HG02973 (cell line): ENCODE data around the gene MYH15.

Source experiments
- ATAC-seq: cut with Tn5 transposase; IDR thresholded peaks from one replicate; pipeline ENCODE4 v1.9.1; 2021; ENCODE audit warnings: moderate library complexity; ENCODE audit not compliant: unreplicated experiment

MYH15 gene

DNA sequence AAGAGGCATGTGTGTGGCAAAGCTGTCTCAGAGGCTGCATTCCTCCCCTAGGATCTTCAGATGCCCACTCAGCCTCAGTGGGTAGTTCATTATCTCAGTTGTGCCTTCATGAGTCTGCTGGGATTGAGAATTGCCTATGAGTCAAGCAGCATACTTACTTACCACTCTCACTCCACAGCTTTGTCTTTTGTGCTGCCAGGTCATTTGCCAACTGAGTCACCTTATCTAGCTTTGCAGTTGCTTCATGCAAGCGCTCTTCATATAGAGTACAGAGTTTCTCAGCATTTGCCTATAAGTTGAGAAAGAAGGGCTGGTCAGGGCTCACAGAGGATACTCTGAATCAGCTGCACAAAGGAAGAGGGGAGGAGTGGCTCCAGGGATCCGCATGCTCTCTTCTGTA lies 89.5 kb downstream of the MYH15 start:
- ATAC-seq: no peak

DNA sequence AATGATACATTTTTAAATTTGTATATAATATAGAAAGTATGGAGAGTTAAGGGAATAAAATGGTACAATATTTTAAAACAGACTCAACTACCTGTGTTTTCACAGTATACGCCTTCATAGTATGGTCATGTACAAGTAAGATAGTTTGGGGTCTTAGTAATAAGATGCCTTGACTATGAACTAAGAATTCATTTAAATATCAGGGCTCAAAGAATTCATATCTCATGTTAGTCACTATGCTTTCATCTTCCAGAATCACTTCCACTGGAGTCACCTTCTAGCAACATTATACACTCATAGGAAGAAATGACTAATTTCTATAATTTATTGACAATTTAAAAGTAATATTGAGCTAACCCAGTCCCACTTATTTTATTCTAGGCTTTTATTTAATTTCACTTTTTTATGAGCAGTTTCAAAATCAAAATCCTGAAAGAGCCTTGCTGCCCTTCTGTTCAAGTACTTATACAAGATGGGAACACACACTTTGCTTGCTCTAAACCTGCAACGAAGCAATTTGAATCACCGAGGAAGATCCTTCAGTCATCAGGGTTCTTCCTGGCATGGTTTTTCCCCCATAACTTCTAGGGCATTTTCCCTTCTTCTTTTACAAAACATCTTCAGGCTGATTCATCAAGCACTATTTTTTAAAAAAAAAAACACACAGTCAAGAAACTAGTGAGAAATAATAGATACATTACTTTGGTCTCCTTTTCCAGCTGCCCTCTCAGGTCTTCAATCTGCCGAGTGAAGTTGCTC lies 94.1 kb downstream of the MYH15 start:
- no peak for ATAC-seq

DNA sequence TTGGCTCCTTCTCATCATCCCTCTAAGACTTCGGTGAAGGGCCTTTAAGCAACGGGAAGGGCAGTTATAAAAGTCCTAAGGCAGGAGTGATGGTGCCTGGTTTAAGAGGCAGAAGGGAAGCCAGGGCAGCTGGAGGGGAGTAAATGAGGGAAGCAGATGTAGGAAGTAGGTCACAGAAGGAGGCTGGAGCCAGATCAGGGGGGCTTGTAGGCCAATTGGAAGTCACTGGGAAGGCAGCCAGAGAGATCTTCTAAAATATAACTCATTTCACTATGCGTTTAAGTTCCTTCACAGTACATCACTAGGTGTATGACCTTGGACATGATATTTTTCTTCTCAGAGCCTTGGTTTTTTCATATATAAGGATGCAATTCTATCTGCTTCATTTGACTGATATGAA lies 94.7 kb downstream of the MYH15 start:
- no peak for ATAC-seq

DNA sequence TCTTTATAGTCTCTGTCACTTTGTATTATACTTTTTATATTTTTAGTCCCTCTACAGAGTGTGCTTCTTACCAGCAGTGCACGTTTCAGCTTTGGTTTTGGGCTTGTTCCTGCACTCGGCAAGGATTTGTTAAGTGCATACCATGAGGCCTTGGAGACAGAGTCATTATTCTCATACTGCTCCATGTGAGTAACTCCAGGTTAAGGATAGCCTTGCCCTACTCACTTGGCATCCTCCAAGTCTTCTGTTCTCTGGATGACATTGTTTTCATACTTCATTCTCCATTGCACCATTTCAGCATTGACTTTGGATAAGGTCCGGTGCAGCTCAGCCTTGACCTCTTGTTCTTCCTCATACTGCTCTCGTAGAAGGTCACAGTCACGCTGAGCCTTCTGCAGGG lies 96.4 kb downstream of the MYH15 start:
- no peak for ATAC-seq

DNA sequence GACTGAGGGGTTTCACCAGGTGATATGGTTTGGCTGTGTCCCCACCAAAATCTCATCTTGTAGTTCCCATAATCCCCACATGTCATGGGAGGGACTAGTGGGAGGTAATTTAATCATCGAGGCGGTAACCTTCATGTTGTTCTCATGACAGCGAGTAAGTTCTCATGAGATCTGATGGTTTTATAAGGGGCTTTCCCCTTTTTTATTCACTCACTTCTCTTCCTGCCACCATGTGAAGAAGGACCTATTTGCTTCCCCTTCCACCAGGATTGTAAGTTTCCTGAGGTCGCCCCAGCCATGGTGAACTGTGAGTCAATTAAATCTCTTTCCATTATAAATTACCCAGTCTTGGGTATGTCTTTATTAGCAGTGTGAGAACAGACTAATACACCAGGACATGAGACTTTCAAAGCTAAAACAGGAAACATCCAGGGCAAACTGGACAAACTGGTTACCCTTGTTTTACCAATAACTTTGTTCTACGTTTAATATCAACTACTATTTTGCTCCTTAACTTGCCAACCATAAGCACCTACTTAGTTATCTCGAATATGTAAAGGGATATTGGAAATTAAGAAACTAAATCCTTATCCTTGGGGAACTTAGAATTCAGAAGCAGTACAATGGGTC lies 98.2 kb downstream of the MYH15 start:
- ATAC-seq: no peak

DNA sequence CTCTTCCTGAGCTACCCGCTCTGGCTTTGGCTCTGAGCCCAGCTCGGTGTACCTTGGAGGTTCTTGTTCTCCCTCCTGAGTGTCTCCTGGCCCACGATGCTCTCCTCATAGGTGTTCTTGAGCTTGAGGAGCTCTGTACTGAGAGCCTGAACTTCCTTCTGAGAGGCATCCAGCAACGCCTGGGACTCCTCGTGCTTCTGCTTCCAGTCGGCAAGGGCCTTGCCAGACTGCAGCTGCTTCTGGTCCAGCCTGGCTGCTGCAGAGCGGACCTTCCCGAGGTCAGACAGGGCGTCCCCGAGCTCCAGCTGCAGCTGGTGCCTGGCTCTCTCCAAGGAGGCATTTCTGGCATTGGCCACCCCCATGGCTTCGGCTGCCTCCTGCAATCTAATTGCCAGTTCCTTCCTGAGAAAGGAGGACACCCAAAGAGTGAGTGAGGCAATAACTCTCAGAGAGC lies 99.8 kb downstream of the MYH15 start:
- no peak for ATAC-seq

DNA sequence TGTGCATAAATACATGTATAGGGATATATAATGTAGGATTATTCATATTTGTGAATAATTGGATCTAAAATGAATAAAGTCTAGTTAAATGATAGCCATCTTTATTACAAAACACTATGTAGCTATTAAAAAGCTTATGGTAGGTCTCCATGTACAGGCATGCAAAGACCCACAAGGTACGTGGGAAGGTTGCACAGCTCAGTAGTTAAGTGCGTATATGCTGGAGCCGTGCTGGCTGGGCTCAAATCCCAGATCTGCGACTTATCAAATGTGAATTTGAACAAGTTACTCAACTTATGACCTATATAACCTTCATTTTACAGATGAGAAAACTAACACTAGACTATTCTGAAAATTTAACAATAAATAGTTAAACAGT lies 100.6 kb downstream of the MYH15 start:
- no peak for ATAC-seq

DNA sequence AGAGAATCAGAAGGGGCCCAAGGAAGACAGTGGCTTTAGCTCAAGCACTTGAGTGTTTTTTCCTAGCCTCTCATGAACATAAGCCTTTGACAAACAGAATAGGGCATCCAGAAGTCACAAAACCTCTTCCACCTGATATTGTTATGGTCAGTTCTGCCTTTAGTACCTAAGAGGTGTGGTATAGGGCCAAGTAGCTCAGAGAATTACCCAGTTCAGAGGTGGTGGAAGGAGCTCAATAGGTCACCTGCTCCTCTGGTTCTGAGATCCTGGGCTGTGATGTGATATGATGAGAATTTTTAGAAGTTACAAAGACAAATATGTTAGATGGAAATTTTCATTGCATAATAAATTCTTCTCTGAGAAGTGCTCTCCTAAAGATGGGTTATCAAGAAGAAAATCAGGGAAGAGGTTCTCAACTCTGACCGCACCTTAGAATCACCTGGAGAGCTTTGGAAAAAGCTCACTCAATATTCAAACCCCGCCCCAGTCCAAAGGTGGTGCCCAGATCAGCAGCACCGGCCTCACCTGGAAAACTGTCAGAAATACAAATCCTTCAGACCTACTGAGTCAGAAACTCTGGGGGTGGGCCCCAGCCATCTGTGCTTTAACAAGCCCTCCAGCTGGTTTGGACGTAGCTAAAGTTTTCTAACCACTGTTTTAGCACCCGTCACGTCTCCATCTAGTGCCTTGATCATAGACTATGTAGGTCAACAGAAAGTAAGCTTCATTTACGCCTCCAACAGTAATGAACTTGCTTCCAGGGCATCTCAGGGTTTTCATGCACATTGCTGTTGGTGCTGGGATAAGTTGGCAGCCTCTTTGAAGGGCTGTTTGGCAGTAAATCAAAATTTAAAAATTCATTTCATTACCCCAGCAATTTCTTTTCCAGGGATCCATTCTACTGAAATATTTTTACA lies 101.3 kb downstream of the MYH15 start:
- no peak for ATAC-seq

DNA sequence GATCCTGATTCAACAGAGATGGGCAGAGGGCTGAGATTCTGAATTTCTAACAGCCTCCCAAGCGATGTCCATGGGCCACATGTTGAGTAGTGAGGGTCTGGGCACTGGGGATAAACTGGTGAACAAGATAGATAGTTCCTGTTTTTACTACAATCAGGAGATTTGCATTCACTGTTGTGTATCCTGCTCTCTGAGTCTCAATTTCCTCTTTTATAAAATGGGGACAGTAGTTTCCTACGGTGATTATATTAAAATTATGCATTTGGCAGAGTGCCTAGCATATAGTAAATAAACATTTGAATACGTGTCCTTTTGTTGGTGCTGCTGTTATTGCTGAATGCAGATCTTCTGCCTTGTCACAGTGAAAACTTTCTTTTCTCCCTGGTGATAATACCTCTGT lies 102.5 kb downstream of the MYH15 start:
- ATAC-seq: no peak

DNA sequence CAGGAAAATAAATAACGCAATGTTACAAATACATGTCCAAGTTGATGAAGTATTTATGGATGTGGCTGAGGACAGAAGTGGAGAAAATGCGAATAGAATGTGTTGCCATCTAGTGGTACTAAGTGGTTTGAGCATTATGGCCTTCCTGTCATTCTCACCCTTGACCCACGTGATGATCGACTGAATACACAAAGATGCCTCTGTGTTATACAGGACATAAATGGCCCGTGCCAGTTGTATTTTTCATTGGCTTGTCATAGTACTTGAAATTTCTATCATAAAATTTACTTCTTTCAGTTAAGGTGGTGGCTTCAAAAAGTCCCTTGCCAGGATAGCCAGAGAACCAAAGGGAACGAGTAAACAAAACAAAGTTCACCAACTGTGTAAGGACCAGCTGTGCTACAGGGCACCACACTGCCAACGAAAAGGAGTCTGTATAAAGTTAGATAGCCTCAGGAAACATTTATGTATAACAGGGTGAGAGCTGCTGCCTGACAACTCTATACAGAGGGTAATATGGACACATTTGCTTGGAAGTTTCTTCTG lies 103.7 kb downstream of the MYH15 start:
- peak; percentile 92 for ATAC-seq

DNA sequence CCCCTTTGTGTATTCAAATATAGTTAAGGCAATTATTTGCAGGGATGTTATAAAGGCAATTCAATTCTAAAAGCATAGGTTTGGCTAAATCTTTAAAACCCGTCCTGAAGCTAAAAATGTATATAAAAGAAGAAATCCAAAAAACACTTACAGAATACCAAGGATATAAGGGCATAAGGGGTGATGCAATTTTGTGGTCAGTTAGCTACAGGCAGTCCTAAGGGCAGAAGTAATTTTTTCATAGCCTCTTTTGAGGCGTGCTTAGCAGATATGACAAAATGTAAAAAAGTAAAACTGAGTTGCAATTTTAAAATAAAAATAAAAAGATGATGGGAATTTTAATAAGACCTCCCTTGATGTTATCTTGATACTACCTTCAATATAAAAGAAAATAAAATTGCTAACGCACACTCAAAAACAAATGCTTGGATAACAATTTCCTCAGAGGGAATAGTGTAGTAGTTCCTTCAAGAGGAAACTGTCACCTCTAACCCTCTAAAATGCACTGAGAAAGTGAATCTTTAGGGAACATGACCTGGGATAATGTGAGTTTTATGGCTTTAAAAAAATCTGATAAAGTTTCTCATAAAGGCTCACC lies 104.2 kb downstream of the MYH15 start:
- peak; percentile 7 for ATAC-seq

DNA sequence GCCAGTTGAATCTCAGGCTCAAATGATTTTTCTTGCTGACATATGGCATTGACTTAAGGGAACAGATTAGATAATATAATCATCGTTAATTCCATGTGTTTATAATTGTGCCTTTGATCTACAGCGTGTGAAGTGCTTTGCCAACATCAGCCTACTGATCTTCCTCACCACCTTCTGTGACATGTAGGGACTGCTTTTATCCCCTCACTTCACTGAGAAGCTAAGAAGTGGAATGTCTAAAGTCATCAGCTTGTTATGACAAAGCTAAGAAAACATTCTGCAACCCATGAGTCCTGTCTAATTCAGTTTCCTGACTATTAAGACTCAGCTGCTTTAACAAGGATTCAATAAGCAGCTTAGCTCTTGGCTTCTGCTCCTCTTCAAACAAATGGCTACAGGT lies 106.0 kb downstream of the MYH15 start:
- no peak for ATAC-seq

DNA sequence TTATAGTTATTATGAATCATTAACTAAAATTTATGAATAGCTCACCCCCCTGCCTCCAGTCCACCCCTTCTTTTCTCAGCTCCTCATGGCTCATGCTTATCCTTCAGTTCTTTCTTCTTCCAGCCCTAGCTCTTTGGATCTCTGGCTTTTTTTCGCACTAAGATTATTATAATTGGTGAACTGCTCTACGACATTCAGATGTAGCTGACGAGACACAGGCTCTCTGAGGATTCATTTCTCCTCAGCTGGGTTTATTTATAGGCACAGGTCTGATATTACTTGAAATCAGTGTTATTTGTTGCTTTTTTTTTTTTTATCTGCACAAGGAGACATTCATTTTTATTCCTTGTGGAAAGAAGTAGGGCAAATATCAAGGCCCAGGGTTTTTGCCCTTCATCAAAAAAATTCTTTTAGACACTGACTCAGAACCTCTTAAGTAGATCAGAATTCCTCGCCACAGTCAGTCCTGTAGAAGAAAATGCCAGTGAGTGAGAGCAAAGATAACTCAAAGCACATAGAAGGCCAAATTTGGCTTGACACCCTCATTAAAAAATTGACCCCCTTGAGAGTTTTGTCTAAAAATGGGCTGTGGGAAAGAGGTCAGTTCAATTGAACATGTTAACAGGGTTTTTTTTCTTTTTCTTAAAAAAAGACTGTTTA lies 106.6 kb downstream of the MYH15 start:
- ATAC-seq: no peak

DNA sequence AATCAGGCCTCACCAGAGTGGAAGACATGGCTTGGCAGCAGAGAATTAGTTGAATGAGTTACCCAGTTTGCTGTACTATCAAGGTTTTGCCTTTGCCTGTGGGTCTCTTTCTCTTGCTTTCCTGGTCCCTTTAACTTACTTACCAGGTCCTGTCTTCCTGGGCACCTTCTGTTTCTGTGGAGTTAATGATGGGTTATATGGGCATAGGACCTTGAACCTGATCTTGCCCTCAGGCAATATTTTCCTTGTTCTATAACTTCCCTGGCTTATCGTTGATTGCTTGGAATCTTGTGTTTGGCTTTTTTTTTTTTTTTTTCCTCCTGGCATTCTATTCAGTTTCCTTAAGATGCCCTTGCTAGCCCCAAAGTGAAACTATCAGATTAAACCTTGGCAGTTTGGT lies 107.2 kb downstream of the MYH15 start:
- no peak for ATAC-seq

DNA sequence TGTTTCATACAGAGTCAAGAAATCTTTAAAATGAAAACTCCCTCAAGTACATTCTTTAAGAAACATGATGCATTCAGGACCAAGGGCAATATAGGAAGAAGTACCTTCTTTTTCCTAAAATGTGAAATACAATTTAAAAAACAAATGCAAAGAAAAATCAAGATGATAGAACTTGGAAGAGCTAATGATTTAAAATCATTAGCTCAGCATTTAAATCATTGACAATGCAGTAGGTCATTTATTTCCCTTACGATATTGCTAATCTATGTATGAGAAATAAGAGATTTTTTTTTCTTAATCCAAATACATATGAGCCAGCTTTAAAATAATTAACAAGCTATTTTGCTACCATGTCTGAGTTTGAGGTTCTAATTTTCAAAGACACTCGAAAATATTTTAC lies 108.6 kb downstream of the MYH15 start:
- ATAC-seq: no peak

DNA sequence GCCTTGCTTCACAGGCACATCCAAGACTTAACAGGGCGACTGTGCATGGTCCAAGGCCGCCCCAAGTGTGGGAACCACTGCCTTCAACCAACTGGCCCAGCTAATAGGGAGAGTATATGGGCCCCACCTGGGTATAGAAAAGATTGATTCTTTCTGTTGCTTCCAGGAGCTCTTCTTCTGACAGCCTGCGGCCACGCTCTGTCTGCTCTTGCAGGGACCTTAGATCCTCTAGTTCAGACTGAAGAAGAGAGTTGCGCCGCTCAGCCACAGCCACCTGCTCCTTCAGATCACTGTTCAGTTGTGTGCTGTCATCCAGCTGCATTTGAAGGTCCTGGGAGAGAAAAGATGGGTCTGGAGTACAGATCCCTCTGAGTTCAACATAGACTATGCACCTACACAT lies 111.9 kb downstream of the MYH15 start:
- ATAC-seq: no peak

DNA sequence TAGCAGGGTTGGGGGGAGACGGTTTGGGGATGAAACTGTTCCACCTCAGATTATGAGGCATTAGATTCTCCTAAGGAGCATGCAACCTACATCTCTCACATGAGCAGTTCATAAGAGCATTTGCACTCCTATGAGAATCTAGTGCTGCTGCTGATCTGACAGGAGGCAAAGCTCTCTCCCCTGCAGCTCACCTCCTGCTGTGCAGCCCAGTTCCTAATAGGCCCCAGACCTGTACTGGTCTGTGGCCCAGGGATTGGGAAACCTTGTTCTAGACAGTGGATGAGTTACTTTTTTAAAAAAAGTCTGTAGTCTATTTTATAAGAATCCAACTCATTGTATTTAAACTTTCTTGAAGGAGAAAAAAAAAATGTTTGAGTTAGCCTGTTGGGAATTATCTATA lies 114.1 kb downstream of the MYH15 start:
- no peak for ATAC-seq

DNA sequence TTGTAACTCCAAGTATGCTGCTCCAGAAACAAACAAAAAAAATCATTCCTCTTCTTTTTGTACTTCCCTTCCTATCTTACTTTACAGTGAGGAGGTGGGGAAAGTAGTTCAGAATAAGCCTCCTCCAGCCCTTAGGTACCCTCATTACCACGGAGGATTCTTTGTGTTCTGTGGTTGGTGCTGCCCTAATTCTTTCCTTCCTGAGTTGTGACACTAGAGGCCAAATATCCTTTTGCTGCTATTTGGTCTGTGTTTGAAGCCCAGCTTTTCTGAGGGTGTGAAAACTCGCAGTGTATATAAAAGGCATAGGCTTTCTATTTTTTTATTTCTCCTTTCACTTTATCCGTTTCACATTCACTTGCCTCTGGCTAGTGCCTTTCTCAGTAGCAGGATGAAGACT lies 115.8 kb downstream of the MYH15 start:
- no peak for ATAC-seq

DNA sequence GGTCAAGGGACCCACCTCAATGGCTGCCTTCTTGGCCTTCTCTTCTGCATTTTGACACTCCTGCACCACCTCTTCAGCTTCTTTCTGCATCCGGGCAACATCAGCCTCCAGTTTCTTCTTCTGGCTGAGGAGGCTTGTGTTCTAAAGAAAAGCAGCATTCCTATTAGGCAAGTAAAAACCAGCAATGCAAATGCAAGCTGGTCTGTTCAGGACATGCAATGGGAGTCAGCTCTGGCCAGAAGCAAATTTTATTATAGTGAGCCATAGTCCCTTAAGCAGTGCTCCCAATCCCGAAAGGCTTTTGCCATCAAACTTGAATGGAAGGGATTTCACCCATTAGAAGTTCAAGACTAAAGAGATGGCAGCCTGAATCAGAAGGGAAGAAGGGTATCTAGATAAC lies 116.4 kb downstream of the MYH15 start:
- ATAC-seq: no peak

DNA sequence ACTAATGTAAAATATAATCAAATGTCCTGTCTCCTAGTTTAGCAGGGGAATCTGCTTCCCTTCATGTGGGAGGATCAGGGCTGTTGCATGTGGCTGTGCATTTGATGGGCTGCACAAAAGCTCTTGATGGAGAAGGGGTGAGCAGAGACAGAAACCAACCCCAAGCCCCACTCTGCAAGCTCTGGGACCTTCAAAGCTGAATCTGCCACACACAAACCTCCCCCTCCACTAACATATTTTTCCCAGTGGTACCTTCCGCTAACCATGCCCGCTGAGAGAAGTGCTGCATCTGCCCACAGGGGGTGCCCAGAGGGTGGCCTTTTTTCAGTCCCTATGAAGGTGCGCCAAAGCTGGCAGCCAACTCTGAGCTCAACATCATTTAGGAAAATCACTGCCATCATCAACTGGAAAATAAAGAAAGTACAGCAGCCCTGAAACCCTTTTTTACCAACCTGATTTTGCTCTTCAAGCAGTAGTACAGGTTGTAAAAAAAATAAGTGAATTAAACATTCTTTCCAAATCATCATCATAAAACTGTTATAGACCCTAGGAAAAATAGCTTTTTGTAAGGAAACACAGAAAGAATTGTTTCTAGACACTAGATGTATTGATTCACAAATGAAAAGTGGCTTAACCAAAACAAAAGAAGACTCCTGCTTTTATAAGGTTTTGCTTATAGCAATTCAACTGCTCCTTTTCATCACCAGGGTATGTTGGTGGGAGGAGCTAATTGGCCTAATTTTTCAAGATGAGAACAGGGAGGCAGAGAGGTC lies 117.1 kb downstream of the MYH15 start:
- no peak for ATAC-seq
